ENCODE results near the gene CACNA1E. TPM values are rescaled to one million over a fixed set of nuclear protein-coding genes. Genes with fewer than 3 reads are reported as not detected.

CACNA1E gene
- total RNA-seq, 1 experiment from 2014 or later = 0.46 TPM

DNA sequence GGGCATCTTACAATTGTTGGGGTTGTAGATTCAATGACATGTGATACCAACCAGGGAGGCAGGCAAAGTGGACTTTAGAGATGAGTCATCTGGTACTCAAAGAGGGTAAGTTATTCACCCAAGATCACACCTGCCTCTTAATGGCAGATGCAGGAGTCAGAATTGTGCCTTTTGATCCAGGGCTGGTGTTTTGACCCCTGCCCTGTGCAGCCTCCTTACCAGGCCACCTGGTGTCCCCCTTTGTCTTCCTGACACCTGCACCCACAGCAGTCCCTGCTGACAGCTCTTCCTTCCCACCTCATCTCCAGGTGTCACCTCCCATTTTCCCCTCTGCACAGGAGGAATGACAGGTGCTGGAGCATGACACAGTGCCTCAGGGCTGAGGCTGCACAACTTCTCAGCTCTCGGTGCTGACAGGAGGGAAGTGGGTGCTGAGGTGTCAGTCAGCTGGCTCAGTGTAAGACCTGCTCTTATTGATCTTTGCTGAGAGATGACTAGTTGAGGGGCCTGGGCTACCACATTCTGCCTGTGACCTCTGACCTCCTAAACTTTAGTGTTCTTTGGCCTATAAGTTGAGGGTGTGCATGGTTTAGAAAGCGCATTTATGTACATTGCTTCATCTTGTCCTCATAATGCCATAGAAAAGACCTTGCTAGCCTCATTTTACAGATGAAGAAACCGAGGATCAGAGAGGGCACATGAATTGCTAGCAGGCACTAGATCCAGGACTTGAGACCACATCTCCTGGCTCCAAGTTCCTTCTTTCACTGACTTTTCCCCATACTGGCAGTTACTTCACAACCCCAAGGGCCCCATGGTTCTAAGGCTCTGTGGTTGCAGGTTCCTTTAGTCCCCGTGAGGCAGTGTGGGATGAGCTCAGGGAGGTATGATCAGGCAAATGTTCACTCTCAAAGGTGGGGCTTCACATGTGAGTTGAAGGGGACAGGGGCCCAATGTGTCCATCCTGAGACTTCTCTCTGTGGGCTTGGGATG lies 31.3 kb downstream of the CACNA1E start:
- Histone ChIP-seq H3K79me2 (ENCODE audit: insufficient read depth, low read length) (no peaks in the 10 kb centered on the region), H2BK5ac (ENCODE audit: insufficient read length, low read length) (no peak overlapping the region), H3K27me3 (ENCODE audit: insufficient read depth, low read length) (no peaks in the 10 kb centered on the region), H3K27ac (ENCODE audit: insufficient read length, low read depth, low read length) (no peak overlapping the region), H2AK5ac (ENCODE audit: insufficient read length, low read length) (no peak overlapping the region), H3K79me1 (ENCODE audit: insufficient read depth, low read depth, low read length, poor library complexity, severe bottlenecking) (no peaks in the 10 kb centered on the region), H3K9ac (ENCODE audit: extremely low read depth, insufficient read length, low read length) (no peak overlapping the region), H4K91ac (ENCODE audit: insufficient read length, low read depth, low read length) (no peak overlapping the region), H3K18ac (ENCODE audit: insufficient read length, low read depth, low read length) (no peak overlapping the region), H3K9me3 (ENCODE audit: control insufficient read depth, low read depth, low read length) (no peaks in the 10 kb centered on the region), H3K14ac (ENCODE audit: insufficient read depth, low read length) (no peak overlapping the region), H2BK12ac (ENCODE audit: insufficient read length, low read depth, low read length) (no peak overlapping the region), H4K20me1 (ENCODE audit: control insufficient read depth, insufficient read depth, insufficient read length) (no peaks in the 10 kb centered on the region), H4K8ac (replicated peaks; ENCODE audit: insufficient read length, low read depth, low read length) (no peak overlapping the region), H2AFZ (ENCODE audit: low read length) (no peak overlapping the region), H3K4me1 (ENCODE audit: insufficient read depth, low read length) (no peaks in the 10 kb centered on the region), H4K5ac (ENCODE audit: insufficient read length, low read depth, low read length) (no peak overlapping the region), H2BK15ac (ENCODE audit: low read depth, low read length) (no peak overlapping the region), H3K23ac (ENCODE audit: insufficient read length, low read depth, low read length) (no peak overlapping the region), H3K4me2 (ENCODE audit: insufficient read depth, insufficient read length, low read length) (no peak overlapping the region), H3T11ph (ENCODE audit: low read length) (no peak overlapping the region), H3K4ac (ENCODE audit: low read depth, low read length) (no peak overlapping the region), H3K56ac (ENCODE audit: insufficient read length, low read depth, low read length) (no peak overlapping the region), H3K23me2 (ENCODE audit: insufficient read length, low read depth, low read length, poor library complexity, severe bottlenecking) (no peaks in the 10 kb centered on the region), H2BK20ac (ENCODE audit: low read depth, low read length, poor library complexity, severe bottlenecking) (no peak overlapping the region), H2BK120ac (ENCODE audit: low read depth, low read length, poor library complexity, severe bottlenecking) (no peak overlapping the region)
- Mint-ChIP-seq H3K4me3 (no peak overlapping the region), H3K27ac (no peak overlapping the region; a peak in 1 of 7 replicates), H3K9me3 (no peaks in the 10 kb centered on the region), H3K36me3 (ENCODE audit: insufficient read depth in 1 of 3, low read depth in 3 of 3) (no peaks in the 10 kb centered on the region), H3K4me1 (peaks cover 17 to 19% of the 10 kb centered on the region in 2 experiments), H3K27me3 (ENCODE audit: low read depth) (peaks cover 5% of the 10 kb centered on the region)
- no CpG with 5 or more reads among the region's 4 CpGs for WGBS (ENCODE audit: extremely low coverage, insufficient read length, low lambda C conversion rate)
- no peak; the same call in 2 of the 3 replicates for TF ChIP-seq CTCF (conservative IDR thresholded peaks at IDR 0.05)
- DNase-seq = no peak
